KMS-11 (cell line): ENCODE measurements around the gene ORMDL3.

Experiments used
- H2AFZ ChIP-seq: fragments of 200-600 bp; sonication (generic); 2 replicates; pipeline ENCODE4 v1.6.1; 2016; ENCODE audit warnings: antibody characterized with exemption, mixed run types, low read depth
- H3K27ac ChIP-seq: fragments of 200-600 bp; sonication (generic); 2 replicates; pipeline ENCODE4 v1.6.1; 2016; ENCODE audit warnings: mild to moderate bottlenecking, mixed run types
- H3K27me3 ChIP-seq: fragments of 200-600 bp; sonication (generic); 2 replicates; pipeline ENCODE4 v1.6.1; 2017; ENCODE audit warnings: mild to moderate bottlenecking, low read depth, mixed run types, moderate library complexity; ENCODE audit not compliant: insufficient read depth
- H3K36me3 ChIP-seq: fragments of 200-600 bp; sonication (generic); 2 replicates; pipeline ENCODE4 v1.6.1; 2017; ENCODE audit warnings: mild to moderate bottlenecking, mixed run types; ENCODE audit not compliant: insufficient read depth
- H3K4me1 ChIP-seq: fragments of 200-600 bp; sonication (generic); 2 replicates; pipeline ENCODE4 v1.6.1; 2016; ENCODE audit warnings: mild to moderate bottlenecking, low read depth, mixed run types; ENCODE audit not compliant: poor library complexity, severe bottlenecking
- H3K4me2 ChIP-seq: fragments of 200-600 bp; sonication (generic); 2 replicates; pipeline ENCODE4 v1.7.0; 2016; ENCODE audit warnings: mild to moderate bottlenecking, mixed run types
- H3K4me3 ChIP-seq: fragments of 200-600 bp; sonication (generic); IDR thresholded peaks from 2 replicates; pipeline ENCODE4 v1.6.1; 2017; ENCODE audit warnings: low read depth, low read length, mixed read lengths; ENCODE audit not compliant: insufficient read depth
- H3K79me2 ChIP-seq: fragments of 200-600 bp; sonication (generic); 2 replicates; pipeline ENCODE4 v1.6.1; 2016; ENCODE audit warnings: low read depth, mixed run types; ENCODE audit not compliant: insufficient read depth
- H3K9ac ChIP-seq: fragments of 200-600 bp; sonication (generic); 2 replicates; pipeline ENCODE4 v1.6.1; 2016; ENCODE audit warnings: mild to moderate bottlenecking, mixed run types
- H4K20me1 ChIP-seq: fragments of 200-600 bp; sonication (generic); 2 replicates; pipeline ENCODE4 v1.6.1; 2016; ENCODE audit warnings: mild to moderate bottlenecking, mixed run types; ENCODE audit not compliant: insufficient read depth
- CTCF ChIP-seq: fragments of 200-600 bp; sonication (generic); conservative IDR thresholded peaks from 2 replicates; pipeline ENCODE4 v1.6.1; 2017; ENCODE audit warnings: low read depth, mild to moderate bottlenecking, antibody characterized with exemption, low read length, moderate library complexity, mixed read lengths

ORMDL3 gene

GRCh38 chr17:39919087-39919683 lies 8.2 kb downstream of the ORMDL3 start:
- Histone ChIP-seq H3K4me2 (peak overlapping the region; percentile 7; the same call in 1 of the 2 replicates), H3K9ac (no peak overlapping the region), H3K79me2 (peaks cover 15% of the 10 kb centered on the region), H3K4me1 (peaks cover 59% of the 10 kb centered on the region), H3K27me3 (no peaks in the 10 kb centered on the region), H3K36me3 (peaks cover 11% of the 10 kb centered on the region; the same call in 1 of the 2 replicates), H2AFZ (no peak overlapping the region), H4K20me1 (no peaks in the 10 kb centered on the region; the same call in 1 of the 2 replicates), H3K4me3 (no peak overlapping the region), H3K27ac (no peak overlapping the region)
- no peak for TF ChIP-seq CTCF

GRCh38 chr17:39916918-39917317 lies 10.5 kb downstream of the ORMDL3 start:
- Histone ChIP-seq H3K79me2 (no peaks in the 10 kb centered on the region), H3K4me3 (no peak overlapping the region), H4K20me1 (no peaks in the 10 kb centered on the region), H3K36me3 (peaks cover under 1% of the 10 kb centered on the region; the same call in 1 of the 2 replicates), H3K27me3 (no peaks in the 10 kb centered on the region), H3K27ac (0 out of 2 replicates have a peak overlapping the region, but pooled peaks have one; percentile 19), H3K9ac (no peak overlapping the region), H3K4me2 (no peak overlapping the region), H3K4me1 (peaks cover 47% of the 10 kb centered on the region), H2AFZ (no peak overlapping the region)
- no peak for TF ChIP-seq CTCF

DNA sequence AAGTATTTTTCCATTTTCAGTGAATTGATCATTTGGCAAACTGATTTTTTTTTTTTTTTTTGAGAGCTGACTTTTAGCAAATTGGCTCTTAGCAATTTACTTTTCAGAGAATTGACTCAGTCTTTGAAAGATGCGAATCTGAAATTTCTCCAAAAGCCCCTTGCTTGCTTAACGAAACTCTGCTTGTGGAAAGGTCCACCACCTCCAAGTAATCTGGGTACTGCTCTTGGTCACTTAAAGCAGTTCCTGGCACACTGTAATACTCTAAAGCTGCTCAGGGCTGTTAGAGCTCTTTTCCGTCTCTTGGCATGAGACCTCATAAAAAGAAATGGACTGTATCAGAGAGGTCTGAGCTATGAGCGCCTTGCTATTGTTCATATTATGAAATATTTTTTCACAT lies 11.8 kb downstream of the ORMDL3 start:
- peaks cover 34% of the 10 kb centered on the region for H3K4me1 ChIP-seq

DNA sequence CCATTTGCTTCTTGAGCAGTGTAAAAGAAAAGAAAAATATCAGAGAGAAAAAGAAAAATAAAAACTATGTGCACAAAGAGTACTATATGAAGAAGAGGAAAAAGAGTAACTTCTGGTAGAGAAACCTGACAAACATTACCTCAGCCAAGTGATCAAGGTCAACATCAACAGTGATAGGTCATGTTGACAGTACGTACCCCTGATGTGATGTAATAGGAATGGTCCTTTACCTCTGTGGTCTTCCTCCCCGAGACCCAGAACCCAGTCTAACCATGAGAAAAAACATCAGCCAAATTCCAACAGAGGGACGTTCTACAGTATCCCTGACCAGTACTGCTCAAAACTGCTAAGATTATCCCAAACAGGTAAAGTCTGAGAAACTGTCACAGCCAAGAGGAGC lies 13.4 kb downstream of the ORMDL3 start:
- no peaks in the 10 kb centered on the region for H3K36me3 ChIP-seq
- no peak overlapping the region for H3K4me3 ChIP-seq
- no peak overlapping the region for H3K9ac ChIP-seq
- H3K4me1 ChIP-seq, result peaks cover 19% of the 10 kb centered on the region
- H3K27me3 ChIP-seq, result no peaks in the 10 kb centered on the region
- TF ChIP-seq CTCF, result no peak
- H3K4me2 ChIP-seq, result no peak overlapping the region
- H3K27ac ChIP-seq, result no peak overlapping the region
- no peaks in the 10 kb centered on the region for H3K79me2 ChIP-seq
- H2AFZ ChIP-seq, result no peak overlapping the region
- H4K20me1 ChIP-seq, result no peaks in the 10 kb centered on the region

More for the DNA sequence above, 11.8 kb downstream of the ORMDL3 start:
- no peak overlapping the region for H3K9ac ChIP-seq
- no peak overlapping the region for H3K4me3 ChIP-seq
- no peak overlapping the region for H2AFZ ChIP-seq
- no peaks in the 10 kb centered on the region for H3K27me3 ChIP-seq
- H3K36me3 ChIP-seq, result no peaks in the 10 kb centered on the region
- H3K27ac ChIP-seq, result no peak overlapping the region
- H3K4me2 ChIP-seq, result no peak overlapping the region
- TF ChIP-seq CTCF, result no peak
- no peaks in the 10 kb centered on the region for H3K79me2 ChIP-seq
- no peaks in the 10 kb centered on the region for H4K20me1 ChIP-seq
